RWPE1 (cell line): Measurements from ENCODE around the gene GLB1L3.

Source experiments
- CTCF ChIA-PET: fragments of 350-600 bp; sonication (Branson Sonifier 250); formaldehyde crosslinking; extraction: SDS; loops from one replicate; lab custom pipeline; 2021; lab: Yijun Ruan, JAX
- POLR2A ChIA-PET: fragments of 400-600 bp; formaldehyde crosslinking; extraction: SDS; loops from one replicate; lab custom pipeline; 2020; ENCODE audit warnings: antibody characterized with exemption; ENCODE audit not compliant: low non-redundant PET; lab: Yijun Ruan, JAX
- DNase-seq: peaks from one replicate; pipeline ENCODE4 v3.0.0; 2012; ENCODE audit warnings: low spot score
- H3K27ac ChIP-seq: fragments of 450-650 bp; 2 replicates; pipeline ENCODE4 v1.5.1; 2017
- TF ChIP-seq, protein P1 (sequence below): fragments of 450-650 bp; conservative IDR thresholded peaks from 2 replicates; pipeline ENCODE4 v1.5.1; 2017; ENCODE audit warnings: low read depth, mild to moderate bottlenecking

The GLB1L3 gene

DNA sequence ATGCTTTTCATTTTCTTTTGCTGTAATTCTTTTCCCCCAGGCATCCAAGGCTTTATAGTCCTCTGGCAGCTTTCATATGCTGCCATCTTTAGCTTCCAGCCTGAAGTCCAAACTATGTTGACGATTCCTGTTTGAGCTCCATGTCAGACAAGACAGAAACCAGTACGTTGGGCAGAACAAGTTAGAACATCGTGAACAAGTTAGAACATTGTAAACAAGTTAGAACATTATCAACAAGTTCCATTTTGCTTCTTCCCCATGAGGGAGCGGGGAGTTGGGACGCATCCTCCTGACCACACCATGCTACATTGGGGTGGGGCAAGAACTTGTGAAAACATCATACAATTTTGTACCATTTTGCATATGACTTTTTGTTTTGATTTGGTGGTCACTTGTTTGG is 79.5 kb downstream of the GLB1L3 start:
- H3K27ac ChIP-seq: no peak overlapping the region
- CTCF ChIA-PET: interaction anchor here (0.6 kb wide), 3 partner anchors 148 to 271 kb away, joined by 3 to 4 read pairs (median 4); no protein-coding TSS in a partner anchor
- DNase-seq: no peak
- TF ChIP-seq, protein P1, sequence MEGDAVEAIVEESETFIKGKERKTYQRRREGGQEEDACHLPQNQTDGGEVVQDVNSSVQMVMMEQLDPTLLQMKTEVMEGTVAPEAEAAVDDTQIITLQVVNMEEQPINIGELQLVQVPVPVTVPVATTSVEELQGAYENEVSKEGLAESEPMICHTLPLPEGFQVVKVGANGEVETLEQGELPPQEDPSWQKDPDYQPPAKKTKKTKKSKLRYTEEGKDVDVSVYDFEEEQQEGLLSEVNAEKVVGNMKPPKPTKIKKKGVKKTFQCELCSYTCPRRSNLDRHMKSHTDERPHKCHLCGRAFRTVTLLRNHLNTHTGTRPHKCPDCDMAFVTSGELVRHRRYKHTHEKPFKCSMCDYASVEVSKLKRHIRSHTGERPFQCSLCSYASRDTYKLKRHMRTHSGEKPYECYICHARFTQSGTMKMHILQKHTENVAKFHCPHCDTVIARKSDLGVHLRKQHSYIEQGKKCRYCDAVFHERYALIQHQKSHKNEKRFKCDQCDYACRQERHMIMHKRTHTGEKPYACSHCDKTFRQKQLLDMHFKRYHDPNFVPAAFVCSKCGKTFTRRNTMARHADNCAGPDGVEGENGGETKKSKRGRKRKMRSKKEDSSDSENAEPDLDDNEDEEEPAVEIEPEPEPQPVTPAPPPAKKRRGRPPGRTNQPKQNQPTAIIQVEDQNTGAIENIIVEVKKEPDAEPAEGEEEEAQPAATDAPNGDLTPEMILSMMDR: no peak
- POLR2A ChIA-PET: no interaction called here

DNA sequence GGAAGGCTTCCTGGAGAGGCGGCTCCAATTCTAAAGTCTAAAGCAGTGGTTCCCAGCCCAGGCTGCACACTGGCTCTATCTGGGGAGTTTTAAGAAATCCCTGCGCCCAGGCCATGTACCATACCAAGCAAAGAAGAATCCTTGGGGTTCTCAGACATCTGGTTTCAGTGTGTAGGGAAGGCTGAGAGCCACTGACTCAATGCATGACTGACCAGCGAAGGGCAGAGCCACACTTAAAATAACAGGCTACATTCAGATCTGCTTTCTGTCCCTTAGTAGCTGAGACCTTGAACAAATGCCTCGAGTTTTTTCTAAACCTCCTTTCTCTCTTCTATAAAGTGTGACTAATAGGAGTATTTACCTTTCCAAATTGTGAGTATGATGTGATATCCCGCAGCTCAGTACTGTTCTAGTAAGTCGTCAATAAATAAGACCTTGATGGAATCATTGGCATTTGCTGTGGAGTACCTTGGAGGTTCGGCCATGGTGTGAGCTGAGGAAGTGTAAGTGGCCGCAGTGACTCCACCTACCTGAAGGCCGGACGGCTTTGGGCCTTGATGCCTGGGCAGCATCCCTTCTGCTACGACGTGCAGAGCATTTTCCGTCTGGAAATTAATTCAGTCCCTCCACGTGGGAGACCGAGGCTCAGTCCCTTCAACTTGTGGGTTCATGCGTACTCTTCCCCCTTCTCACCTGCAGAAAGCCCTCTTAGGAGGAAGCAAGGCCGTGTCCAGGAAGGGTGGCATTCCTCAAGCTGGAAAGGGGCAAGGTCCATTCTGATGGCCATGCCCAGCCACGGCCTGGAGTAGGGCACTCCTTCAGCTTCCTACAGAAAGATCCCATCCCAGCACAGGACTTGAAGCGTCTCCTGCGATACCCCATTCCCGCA is 80.7 kb downstream of the GLB1L3 start:
- ChIA-PET POLR2A (no interaction called here), CTCF (no interaction called here)
- no peak for DNase-seq

DNA sequence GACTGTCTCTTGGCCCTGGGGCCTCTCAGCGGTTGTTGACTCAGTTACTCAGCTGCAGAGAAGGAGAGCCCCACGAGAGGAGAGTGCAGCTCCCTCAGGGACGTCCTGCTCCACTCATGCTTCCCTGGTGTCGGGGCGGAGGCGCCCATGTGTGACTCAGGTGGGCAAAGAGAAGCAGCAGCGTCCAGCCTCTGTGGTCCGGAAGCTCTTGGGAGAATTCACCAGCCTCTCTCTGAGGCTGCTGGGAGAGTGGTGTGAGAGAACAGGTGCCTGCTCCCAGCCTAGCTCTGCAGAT is 81.3 kb downstream of the GLB1L3 start:
- ChIA-PET POLR2A (no interaction called here), CTCF (no interaction called here)
- H3K27ac ChIP-seq: no peak overlapping the region
- TF ChIP-seq, protein P1: no peak
- no peak for DNase-seq

More for the DNA sequence above, 80.7 kb downstream of the GLB1L3 start:
- TF ChIP-seq, protein P1: no peak
- no peak overlapping the region for H3K27ac ChIP-seq

DNA sequence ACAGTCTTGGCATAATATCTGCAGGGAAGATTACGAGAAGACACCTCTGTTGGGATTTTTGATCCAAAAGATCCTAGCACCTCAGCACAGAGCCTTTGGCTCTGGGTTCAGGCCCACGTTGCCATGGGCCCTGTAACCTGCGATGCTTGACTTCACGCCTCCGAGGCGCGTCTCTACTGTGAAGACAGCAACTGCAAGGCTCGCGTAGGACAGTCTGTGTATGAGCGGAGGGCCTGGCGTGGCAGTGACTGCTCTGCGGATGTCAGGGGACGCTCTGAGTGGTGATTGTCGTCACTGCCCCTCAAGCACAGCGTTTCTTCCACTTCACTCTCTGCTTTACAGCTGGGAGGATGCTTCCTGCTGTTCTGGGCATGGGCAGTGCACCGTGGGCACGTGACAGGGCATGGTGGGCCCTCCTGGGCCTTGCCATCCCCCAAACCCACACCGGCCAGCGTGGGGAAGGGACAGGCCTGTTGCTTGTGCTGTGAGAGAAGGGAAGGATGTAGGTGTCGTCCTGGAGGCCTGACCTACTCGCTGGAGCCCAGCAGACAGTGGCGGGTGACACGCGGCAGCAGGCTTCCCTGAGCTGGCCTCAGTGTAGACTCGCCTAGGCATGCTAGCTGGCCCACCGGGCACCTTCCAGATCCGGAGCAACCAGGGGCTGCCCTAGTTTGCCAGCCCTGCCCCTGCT is 82.1 kb downstream of the GLB1L3 start:
- TF ChIP-seq, protein P1: no peak
- no peak overlapping the region for H3K27ac ChIP-seq
- no peak for DNase-seq
- ChIA-PET POLR2A (interaction anchor here (0.6 kb wide), 1 partner anchor 73 kb away, joined by 12 read pairs; no protein-coding TSS in a partner anchor), CTCF (no interaction called here)

DNA sequence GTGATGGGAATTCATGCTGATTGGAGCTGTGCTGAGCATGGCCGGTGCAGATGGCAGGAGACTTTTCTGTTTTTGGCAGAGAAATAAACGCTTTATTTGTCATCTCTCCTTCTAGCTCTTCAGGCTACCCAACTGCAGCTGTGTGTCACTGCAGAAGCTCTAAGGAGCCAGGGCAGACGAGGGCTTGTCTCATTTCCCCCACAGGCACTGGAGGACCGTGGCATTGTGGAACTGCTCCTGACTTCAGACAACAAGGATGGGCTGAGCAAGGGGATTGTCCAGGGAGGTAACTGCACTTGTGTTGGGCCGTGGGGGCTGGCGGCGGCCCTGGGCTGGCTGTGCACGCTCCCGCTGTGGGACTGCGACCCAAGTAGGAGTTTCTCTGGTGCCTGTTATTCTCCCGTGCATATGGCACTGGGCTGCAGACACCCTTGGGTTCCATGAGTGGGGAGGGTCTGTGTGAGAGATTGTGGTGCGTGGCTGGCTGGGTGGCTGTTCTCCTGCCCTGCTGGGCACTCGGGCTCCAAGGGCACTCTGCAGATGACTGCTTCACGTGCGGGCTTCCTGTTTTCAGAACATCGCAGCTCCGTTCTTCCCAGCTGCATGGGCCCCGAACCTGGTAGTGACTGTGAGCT is 82.8 kb downstream of the GLB1L3 start:
- no peak overlapping the region for H3K27ac ChIP-seq
- TF ChIP-seq, protein P1: no peak
- DNase-seq: no peak
- ChIA-PET CTCF (no interaction called here), POLR2A (no interaction called here)

DNA sequence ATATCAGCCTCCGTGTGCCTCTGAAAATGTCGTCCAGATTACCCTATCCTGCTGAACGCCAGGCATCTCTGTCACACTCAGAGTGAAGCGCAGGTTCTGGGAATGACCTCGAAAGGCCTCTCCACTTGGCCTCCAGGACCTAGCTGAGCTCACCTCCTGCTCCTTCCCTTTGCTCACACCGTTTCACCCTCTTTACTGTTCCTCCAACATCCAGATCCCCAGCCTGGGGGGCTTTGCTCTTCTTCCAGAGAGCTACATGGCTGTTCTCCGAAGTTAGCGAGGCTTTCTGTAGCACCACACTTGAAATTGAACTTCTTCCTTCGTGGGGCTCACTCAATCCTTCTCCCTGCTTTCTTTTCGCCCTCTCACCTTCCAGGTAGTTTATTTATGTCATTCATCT is 83.5 kb downstream of the GLB1L3 start:
- H3K27ac ChIP-seq: no peak overlapping the region
- DNase-seq: no peak
- ChIA-PET POLR2A (no interaction called here), CTCF (no interaction called here)
- TF ChIP-seq, protein P1: no peak
